ENCODE results near the gene EVC2.

EVC2 gene

DNA sequence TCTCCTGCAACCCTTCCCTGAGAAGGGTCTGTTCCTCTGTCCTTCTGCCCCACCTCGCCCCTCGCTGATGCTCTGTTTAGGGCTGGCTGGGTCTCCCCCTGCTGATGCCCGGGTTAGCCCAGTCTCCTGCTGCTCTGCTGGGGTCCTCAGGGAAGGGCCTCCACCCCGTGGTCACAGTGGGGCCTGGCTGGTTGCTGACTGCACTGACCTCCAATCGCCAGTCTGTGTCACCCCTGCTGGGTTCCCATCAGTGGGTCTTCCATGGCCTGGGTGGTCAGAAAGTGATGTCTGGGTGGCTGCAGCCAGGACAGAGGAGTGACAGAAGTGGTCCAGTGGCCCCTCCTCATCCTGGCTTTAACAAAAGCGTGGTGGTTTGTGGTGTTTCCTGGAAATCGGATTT is 47.3 kb upstream of the EVC2 start:
- no peak for TF ChIP-seq CTCF (IDR thresholded peaks at IDR 0.05; ENCODE audit: extremely low read depth, insufficient read depth, missing control alignments)
- DNase-seq (ENCODE audit: low spot score) = no peak
- in situ Hi-C loops (cut with MboI; ENCODE audit: low pct_unique_long_range_greater_than_20kb, low sequenced_read_pairs, unreplicated experiment) = no loop called here

DNA sequence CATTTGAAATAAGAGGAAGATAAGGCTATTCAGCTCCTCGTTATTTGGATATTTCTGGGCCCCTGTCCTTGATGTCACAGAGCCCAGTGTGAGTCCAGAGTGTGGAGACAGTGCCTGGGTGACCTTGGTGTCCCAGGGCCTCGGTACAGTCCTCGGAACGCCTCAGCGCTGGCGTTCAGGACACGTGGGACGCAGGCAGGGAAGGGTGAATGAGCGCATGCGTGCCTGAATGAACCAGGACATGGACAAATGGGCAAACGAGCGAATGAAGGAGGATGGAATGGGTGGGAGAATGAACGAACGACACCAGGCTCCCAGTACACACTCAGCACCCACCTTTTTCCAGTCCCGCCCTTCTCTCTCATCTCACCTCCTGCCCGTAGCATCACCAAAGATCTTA is 46.8 kb upstream of the EVC2 start:
- DNase-seq (ENCODE audit: low spot score) = no peak
- in situ Hi-C loops (cut with MboI; ENCODE audit: low pct_unique_long_range_greater_than_20kb, low sequenced_read_pairs, unreplicated experiment) = no loop called here
- TF ChIP-seq CTCF (IDR thresholded peaks at IDR 0.05; ENCODE audit: extremely low read depth, insufficient read depth, missing control alignments) = no peak

- TF ChIP-seq CTCF (IDR thresholded peaks at IDR 0.05; ENCODE audit: extremely low read depth, insufficient read depth, missing control alignments) = no peak
- DNase-seq (ENCODE audit: low spot score) = no peak
- in situ Hi-C loops (cut with MboI; ENCODE audit: low pct_unique_long_range_greater_than_20kb, low sequenced_read_pairs, unreplicated experiment) = no loop called here
These were observed 46.1 kb upstream of the EVC2 start for GRCh38 chr4:5754529-5754881.

GRCh38 chr4:5753766-5754528 is 45.6 kb upstream of the EVC2 start:
- no peak for DNase-seq (ENCODE audit: low spot score)
- in situ Hi-C loops (cut with MboI; ENCODE audit: low pct_unique_long_range_greater_than_20kb, low sequenced_read_pairs, unreplicated experiment) = no loop called here
- no peak for TF ChIP-seq CTCF (IDR thresholded peaks at IDR 0.05; ENCODE audit: extremely low read depth, insufficient read depth, missing control alignments)

DNA sequence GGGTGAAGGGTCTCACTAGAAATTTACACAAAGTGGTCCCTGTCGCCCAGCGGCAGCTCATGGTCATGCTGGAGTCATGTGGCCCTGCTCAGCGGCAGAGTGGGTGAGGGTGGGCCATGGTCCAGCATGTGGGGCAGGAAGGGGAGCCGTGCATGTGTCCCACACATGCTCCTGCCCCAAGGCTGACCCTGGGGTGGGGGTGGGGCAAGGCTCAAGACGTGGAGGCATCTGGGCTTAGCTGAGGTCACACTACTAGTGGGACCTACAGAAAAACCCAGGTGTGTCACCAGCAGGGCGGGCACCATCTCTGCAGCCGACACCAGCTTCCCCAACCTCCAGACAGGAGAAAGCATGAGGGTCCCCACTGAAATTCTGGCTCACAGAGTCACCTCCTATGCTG is 45.0 kb upstream of the EVC2 start:
- DNase-seq (ENCODE audit: low spot score) = no peak
- TF ChIP-seq CTCF (IDR thresholded peaks at IDR 0.05; ENCODE audit: extremely low read depth, insufficient read depth, missing control alignments) = no peak
- in situ Hi-C loops (cut with MboI; ENCODE audit: low pct_unique_long_range_greater_than_20kb, low sequenced_read_pairs, unreplicated experiment) = no loop called here

DNA sequence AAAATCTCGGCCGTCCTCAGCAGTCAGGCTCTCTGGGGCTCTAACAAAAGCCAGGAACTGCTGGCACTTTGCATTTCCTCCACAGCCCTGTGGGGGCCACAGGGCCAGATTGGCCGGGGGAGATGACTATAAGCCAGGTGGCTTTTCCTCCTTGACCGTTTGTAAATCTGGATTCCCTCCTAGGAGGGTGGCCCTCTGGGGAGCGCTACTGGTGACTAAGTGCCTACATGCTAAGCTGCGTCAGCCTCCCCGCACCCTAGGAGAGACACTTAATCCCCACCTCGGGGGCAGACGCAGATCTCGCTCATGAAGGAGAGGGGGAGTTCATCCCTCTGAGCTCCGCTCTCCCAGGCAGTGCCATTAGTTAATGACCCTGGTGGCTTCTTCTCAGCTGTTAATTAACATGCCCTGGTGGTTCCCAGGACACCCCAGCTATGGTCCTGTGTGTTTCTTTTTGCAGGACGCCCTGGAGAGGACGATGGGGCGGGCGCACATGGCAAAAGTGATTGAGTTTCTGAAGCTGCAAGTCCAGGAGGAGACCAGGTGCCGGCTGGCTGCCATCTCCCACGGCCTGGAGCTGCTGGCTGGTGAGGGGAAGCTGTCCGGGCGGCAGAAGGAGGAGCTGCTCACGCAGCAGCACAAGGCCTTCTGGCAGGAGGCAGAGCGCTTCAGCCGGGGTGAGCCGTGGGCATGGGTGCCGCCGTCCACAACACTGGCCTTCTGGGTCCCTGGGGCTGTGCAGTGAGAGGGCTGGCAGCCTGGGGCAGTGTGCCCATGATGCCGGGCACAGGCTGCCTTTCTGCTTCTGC is 44.2 kb upstream of the EVC2 start:
- in situ Hi-C loops (cut with MboI; ENCODE audit: low pct_unique_long_range_greater_than_20kb, low sequenced_read_pairs, unreplicated experiment) = no loop called here
- TF ChIP-seq CTCF (IDR thresholded peaks at IDR 0.05; ENCODE audit: extremely low read depth, insufficient read depth, missing control alignments) = no peak
- DNase-seq (ENCODE audit: low spot score) = no peak
